Measurements from ENCODE around the gene ALOX15B.

Gene ALOX15B

DNA sequence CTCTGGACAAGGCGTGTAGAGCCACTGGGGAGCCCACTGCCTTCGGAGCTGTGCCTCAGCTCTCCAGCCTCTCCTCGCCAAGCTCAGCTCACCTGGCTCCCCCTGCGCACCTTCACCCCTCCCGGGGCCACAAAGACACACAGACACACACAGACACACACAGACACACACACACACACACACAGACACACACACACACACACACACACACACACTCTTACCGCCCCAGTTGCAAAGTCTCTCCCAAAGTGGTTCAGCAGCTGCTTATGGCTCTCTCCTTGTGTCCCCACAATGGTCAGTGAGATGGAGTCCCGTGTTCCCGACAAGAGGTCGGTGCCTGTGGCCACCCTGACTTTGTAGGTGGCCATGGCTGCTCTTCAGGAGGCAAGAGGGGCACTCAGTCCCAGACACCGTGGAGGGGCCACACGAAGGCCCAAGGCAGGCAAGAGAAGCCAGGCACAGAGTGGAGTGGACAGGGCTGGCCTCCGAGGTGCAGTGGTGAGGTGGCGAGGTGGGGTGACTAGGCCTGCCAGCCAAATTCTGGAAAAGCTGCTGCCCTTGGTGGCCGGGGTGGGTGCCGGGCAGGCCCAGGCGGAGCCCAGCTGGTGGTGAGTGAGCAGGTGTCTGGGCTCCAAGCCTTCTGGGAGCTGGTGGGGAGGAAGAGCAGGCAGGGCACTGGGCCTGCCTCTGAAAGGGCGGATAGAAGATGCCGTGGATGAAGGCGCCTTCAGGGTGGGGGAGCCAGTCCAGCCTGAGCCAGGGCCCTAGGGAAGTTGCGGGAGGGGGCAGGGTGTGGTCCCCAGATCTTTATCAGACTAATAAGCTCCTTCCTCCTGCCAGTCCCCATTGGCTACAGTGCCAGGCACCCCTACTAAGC, 48.5 kb downstream of the ALOX15B start, which contains the start of gene ALOX12B:
ALOX12B (minus strand) TSS at position 642 of the 877 bp plus-strand sequence; CDS start at position 368, 274 bp downstream.
- DNase-seq: no peak

DNA sequence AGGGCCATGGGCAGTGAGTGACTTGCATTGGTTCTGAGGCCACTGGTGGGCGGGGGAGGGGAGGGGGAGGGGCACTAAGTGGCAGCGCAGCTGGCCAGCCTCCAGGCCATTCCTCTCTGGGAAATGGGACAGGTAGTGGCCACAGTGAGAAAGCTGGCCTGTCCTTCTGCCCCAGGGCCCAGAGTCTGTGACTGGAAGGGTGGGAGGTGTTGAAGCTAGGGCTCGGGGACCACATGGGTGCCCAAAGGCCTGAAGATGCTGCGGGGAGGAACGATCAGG, 49.0 kb downstream of the ALOX15B start:
- DNase-seq: no peak

DNA sequence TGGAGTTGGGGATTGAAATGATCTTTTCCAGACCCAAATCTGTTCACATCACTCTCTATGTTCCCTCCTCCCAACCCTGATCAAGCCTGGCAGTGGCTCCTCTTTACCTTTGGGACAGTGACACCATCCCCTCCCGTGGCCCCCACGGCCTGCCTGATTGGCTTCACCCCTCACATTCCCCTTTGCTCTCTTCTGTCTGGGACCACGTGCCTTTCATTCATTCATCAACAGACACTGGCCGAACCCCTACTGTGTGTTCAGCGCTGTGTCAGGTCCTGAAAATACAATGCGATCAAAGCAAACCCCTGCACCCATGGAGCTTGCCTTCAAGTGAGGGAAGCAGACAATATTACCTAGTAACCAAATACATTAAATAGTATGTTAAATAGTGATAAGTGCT, 50.9 kb downstream of the ALOX15B start:
- DNase-seq: no peak

DNA sequence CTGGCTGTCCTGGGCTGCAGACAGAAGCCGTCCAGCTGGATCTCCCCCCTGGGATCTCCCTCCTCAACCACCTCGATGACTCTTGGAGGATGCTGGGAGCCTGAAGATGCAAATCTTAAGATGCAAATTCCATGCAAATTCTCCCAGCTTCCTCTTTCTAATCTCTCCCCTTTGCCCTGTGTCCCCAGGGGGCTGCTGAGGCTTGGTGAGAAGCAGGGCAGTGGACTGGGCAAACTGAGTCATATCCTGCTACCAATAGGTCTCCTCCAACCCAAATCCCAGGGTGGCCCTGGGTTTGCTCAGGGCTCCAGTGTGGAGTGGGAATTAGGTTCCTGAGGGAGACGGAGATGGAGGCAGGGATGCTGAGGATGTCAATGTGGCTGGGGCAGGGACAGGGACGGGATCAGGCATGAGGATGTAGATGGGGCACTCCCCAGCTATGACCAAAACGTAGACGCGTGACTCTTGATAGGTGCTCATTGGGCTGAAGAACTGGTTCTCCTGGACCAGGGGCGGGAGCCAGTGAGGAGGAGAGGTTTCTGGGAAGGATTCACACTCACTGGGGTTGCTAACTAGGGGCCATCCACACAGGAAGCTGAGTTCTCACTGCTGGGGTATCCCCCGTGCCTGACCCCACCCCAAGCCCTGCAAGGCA, 52.3 kb downstream of the ALOX15B start:
- DNase-seq: no peak

DNA sequence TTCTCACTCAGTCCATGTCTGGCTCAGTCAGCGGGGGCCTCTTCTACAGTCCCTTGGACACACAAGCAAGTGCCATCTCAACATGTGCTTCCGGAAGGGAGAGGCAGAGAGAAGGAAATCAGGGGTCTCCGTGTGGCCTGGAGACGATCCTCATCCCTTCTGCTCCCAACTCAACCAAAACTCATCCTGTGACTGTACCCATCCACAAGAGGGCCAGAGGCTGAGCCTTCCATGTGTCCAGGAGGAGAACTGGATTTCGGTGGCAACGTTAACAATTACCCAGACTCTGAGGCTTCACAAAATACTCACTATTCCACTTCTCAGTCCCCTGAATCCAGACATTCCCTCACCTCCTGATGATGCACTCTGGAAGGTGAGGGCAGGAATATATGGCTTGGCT, 56.5 kb downstream of the ALOX15B start:
- no peak for DNase-seq

DNA sequence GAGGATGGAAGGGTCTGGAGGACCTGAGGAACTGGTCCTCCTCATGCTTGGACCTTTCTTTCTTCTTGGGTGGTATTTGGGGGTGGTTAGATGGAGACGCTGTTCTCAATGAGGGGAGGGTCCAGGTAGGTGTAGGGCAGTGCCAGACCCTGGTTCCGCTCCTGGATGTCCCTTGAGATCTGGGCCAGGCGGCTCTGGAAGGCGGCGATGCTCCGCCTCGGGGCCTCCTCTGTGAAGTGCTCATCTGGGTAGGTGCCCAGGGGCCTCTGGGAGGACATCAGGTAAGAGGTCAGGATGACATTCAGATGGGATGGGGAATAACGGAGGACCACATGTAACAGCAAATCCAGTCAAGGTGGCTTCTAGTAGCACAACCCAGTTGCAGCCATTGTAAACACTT, 57.7 kb downstream of the ALOX15B start:
- DNase-seq: no peak

Measured in activated CD4-positive, CD25-positive, alpha-beta regulatory T cell treated with anti-CD3 and anti-CD28 coated beads, Interleukin-2, amount 50 U/mL, for 72 hours (primary cell).